HG02870 (cell line): Measurements from ENCODE around the gene CFTR.
"Not testable (repeated sequence)": the region's sequence is repeated elsewhere in the genome, so short reads cannot be mapped to it uniquely, and the experiment has no call there.

Source experiments
- ATAC-seq: cut with Tn5 transposase; IDR thresholded peaks from one replicate; pipeline ENCODE4 v1.9.1; 2021; ENCODE audit warnings: mild to moderate bottlenecking, moderate library complexity; ENCODE audit not compliant: unreplicated experiment

Gene CFTR

DNA sequence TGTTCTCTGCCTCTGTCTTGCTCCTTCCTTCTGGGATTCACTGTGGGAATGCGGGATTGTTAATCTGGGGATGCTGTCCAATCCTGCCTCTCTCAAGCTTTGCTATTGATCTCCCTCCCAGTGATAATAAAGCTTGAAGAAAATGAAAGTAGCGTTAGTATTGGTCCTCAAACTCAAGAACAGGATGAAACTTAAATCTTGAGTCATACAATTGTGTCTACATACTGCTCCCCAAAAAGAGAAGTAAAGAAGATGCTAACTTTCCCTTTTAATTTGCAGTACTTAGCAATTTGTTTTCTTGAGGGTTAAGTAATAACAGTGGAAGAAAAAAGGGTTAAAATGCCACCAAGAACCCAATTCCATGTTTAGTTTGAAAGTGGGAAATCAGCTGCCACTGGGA lies 13.6 kb downstream of the CFTR start:
- no peak for ATAC-seq

- ATAC-seq: no peak
These were observed 15.5 kb downstream of the CFTR start for GRCh38 chr7:117495308-117495707.

DNA sequence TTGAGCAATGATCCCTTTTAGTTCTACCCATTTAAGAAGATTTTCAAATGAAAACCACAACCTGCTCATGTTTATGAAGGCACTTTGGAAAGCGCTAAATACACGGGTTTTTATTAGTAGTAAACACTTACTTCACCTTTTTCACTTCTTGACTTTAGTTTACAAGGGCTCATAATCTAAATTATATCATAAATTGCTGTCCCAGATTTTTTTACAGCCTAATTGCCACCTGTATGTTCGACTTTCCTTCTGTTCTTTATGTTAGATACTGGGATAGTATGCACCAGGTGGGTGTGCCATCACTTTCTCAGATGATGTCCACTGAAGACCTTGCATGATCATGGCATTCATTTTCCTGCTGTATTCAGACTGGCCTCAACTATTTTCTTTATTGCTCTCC lies 22.5 kb downstream of the CFTR start:
- ATAC-seq: no peak

DNA sequence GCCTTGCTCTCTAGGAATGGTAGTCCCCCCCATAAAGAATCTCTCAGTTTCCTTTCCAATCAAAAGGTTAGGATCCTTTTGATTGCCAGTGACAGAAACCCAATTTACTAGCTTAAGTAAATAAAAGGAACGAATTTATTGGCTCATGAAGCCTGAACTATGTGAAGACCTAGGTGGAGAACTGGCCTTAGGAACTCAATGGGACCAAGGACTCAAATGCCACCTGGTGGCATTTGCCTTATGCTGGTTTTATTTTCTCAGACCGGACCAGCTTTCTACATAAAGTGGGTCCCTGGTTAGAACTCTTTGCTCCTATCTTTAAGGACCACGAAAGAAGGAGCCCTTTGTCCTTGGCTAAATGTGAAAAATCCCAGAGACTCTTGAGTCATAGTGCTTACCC lies 25.4 kb downstream of the CFTR start:
- no peak for ATAC-seq

GRCh38 chr7:117508676-117509075 lies 28.9 kb downstream of the CFTR start:
- ATAC-seq: no peak

- not testable (repeated sequence) for ATAC-seq
These were observed 37.4 kb downstream of the CFTR start for GRCh38 chr7:117517194-117517593.

- no peak for ATAC-seq
These were observed 50.6 kb downstream of the CFTR start for GRCh38 chr7:117530390-117530789.

GRCh38 chr7:117531595-117532244 lies 51.9 kb downstream of the CFTR start:
- ATAC-seq: no peak

- no peak for ATAC-seq
These were observed 58.2 kb downstream of the CFTR start for GRCh38 chr7:117538053-117538452.

GRCh38 chr7:117544061-117544460 lies 64.2 kb downstream of the CFTR start:
- no peak for ATAC-seq

DNA sequence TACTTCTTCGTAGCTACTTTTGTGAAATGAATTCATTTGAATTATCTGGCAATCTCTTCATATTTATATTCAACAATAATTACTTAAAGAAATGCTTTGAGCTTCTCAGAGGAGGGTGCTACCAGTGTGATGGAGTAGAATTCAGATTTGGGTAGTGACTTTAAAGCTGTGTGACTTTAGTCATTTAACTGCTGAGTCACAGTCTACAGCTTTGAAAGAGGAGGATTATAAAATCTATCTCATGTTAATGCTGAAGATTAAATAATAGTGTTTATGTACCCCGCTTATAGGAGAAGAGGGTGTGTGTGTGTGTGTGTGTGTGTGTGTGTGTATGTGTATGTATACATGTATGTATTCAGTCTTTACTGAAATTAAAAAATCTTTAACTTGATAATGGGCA lies 68.2 kb downstream of the CFTR start:
- no peak for ATAC-seq

- ATAC-seq: no peak
These were observed 70.8 kb downstream of the CFTR start for GRCh38 chr7:117550625-117551024.

GRCh38 chr7:117552660-117553059 lies 72.8 kb downstream of the CFTR start:
- no peak for ATAC-seq

DNA sequence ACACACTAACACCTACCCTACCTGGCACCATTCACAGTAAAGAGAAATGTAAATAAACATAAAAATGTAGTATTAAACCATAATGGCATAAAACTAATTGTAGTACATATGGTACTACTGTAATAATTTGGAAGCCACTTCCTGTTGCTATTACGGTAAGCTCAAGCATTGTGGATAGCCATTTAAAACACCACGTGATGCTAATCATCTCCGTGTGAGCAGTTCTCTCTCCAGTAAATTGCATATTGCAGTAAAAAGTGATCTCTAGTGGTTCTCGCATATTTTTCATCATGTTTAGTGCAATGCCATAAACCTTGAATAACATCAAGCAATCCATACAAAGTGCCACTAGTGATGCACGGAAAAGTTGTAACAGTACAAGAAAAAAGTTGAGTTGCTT lies 75.4 kb downstream of the CFTR start:
- ATAC-seq: no peak

DNA sequence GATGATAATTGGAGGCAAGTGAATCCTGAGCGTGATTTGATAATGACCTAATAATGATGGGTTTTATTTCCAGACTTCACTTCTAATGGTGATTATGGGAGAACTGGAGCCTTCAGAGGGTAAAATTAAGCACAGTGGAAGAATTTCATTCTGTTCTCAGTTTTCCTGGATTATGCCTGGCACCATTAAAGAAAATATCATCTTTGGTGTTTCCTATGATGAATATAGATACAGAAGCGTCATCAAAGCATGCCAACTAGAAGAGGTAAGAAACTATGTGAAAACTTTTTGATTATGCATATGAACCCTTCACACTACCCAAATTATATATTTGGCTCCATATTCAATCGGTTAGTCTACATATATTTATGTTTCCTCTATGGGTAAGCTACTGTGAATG lies 79.6 kb downstream of the CFTR start:
- no peak for ATAC-seq

DNA sequence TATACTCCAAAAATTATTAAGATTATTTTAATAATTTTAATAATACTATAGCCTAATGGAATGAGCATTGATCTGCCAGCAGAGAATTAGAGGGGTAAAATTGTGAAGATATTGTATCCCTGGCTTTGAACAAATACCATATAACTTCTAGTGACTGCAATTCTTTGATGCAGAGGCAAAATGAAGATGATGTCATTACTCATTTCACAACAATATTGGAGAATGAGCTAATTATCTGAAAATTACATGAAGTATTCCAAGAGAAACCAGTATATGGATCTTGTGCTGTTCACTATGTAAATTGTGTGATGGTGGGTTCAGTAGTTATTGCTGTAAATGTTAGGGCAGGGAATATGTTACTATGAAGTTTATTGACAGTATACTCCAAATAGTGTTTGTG lies 80.2 kb downstream of the CFTR start:
- ATAC-seq: no peak

DNA sequence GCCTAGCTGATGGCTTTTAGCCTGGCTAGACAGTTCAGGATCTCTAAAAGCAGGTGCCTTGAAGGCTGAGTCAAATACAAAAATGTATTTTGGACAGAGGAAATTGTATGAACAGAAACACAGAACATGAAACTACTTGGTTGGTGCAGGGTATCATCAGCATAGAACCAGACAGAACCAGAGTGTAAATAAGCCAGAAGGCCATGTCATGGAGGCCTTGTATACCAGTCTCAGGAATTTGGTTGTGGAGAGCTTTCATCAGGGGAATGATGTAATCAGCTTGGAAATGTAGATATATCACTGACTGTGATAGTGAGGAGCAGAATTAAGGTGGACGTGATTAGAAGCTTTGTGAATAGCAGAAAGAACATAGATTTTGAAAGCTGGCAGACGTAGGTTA lies 82.9 kb downstream of the CFTR start:
- ATAC-seq: no peak

DNA sequence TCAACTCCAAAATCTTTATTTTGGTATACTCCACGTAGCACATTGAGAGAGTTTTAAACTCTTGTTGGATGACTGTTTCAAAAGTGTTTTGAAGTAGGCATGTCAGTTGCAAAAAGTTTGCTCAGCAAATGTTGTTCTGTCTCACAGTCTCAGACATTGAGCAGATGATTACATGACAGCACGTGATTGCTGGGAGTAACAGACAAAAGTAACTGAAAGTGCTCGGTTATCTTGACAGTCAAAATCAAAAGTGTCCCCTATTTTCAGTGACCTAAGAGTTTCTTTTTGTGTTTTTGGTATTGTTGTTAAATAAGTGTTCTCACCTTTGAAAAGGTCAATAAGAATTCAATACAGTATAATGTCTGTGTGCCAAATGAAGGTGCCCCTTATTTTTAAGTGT lies 84.3 kb downstream of the CFTR start:
- no peak for ATAC-seq

- no peak for ATAC-seq
These were observed 84.8 kb downstream of the CFTR start for GRCh38 chr7:117564627-117565026.

DNA sequence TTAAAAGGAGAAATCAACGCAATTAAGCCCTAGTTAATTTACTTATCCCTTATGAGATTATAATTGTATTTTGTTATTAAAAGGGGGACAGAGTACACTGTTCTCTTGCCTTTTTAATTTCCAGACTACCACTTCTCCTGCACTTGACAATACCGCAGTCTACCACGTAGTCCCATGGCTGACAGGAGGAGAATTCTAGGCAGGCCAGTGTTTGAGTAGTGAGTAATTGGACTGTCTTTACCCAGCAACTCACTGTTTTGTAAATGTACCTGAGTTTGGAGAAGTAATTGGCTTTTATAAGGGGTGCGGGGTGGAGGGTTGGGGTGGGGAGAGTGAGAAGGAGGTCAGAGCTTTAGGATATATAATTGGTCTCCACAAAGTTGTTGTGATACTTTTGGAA lies 85.4 kb downstream of the CFTR start:
- ATAC-seq: no peak

DNA sequence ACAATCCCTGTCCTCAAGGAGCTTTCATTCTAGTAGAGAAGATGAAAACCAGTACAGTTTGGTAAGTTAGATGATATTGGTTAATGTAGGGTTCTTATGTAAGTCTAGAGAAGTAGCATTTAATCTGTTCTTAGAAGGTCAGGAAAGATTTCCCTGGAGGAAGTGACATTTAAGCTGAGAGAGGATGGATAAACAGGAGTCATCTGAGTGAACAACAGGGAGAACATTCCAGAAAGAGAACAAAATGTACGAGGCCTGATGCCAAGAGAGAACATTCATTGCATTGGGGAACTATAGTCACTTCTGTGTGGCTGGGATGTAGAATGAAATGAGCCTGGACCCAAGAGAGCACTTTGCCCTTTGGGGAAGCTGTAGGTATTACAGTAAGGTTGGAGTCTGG lies 88.0 kb downstream of the CFTR start:
- no peak for ATAC-seq

GRCh38 chr7:117572856-117573620 lies 93.2 kb downstream of the CFTR start:
- no peak for ATAC-seq

- ATAC-seq: no peak
These were observed 101.6 kb downstream of the CFTR start for GRCh38 chr7:117581424-117581823.
